HG03039 (cell line): ENCODE data around the gene RNF187.
"Not testable (repeated sequence)": the region's sequence is repeated elsewhere in the genome, so short reads cannot be mapped to it uniquely, and the experiment has no call there.

ENCODE experiments used
- ATAC-seq: cut with Tn5 transposase; IDR thresholded peaks from one replicate; pipeline ENCODE4 v1.9.1; 2021; ENCODE audit warnings: mild to moderate bottlenecking, moderate library complexity; ENCODE audit not compliant: unreplicated experiment

RNF187 gene

GRCh38 chr1:228459091-228459993 is 27.8 kb upstream of the RNF187 start:
- ATAC-seq, result no peak

DNA sequence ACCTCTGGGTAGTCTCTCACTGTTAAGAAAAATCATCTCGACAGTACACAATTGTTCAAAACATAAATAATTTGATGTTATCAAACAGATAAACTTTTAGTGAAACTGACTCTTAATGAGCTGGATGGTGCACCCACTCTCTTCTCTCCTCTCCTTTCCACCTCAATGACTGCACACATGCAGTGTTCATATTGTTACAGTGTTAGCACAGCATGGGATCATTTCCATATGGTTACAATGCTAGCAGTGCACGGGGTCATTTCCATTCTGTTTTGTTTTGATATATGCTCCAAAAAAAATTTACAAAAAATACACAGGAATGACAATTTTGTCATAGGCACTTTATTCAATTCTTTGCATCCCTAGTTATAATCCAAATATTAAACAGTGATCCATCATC is 26.4 kb upstream of the RNF187 start:
- ATAC-seq, result no peak

GRCh38 chr1:228462560-228462959 is 24.6 kb upstream of the RNF187 start:
- no peak for ATAC-seq

DNA sequence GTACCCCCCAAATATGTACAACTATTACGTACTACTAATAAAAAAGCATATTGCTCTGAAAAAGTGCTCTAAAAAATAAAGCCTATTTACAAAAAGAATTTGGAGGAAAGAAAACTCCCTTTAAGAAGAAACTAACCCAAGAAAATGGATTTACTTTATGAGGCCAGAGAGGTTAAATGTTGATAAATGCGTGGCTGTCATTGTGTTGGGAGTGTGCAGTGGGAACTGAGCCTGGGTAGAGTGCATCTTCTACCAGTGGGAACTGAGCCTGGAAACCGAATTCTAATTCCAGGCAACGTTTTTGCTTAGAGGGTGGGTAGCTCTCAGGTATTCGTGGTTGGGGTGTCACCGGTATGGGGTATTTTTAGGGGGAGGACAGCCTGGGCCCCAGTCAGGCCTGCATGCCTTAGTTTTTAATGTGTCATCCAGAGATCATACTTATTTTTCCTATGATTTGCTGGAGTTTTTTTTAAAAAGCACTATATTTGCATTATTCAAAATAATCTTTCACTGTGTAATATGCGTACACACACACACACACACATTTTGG is 24.1 kb upstream of the RNF187 start:
- ATAC-seq, result no peak

- ATAC-seq, result peak; percentile 44
These were observed 23.4 kb upstream of the RNF187 start for GRCh38 chr1:228463559-228464455.

- ATAC-seq, result peak; percentile 86
These were observed 22.6 kb upstream of the RNF187 start for GRCh38 chr1:228464487-228464983.

DNA sequence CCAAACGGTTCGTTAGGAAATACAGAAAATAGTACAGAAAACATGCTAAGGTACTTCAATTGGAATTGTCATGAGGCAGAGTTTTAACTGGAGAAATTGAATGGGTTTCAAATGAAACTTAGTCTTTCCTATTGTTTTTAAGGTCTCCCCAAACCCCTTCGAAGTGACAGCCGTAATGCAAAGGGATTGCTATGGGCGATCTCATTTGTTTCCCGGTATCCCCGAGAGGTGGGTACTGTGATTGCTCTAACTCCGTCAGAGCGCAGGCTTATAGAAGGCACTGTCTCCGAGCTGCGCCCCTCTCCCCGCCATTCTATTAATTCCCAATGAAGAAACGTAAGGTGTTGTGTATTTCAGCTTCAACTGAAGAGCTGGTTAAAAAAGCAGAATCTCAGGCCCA is 22.0 kb upstream of the RNF187 start:
- ATAC-seq, result no peak

DNA sequence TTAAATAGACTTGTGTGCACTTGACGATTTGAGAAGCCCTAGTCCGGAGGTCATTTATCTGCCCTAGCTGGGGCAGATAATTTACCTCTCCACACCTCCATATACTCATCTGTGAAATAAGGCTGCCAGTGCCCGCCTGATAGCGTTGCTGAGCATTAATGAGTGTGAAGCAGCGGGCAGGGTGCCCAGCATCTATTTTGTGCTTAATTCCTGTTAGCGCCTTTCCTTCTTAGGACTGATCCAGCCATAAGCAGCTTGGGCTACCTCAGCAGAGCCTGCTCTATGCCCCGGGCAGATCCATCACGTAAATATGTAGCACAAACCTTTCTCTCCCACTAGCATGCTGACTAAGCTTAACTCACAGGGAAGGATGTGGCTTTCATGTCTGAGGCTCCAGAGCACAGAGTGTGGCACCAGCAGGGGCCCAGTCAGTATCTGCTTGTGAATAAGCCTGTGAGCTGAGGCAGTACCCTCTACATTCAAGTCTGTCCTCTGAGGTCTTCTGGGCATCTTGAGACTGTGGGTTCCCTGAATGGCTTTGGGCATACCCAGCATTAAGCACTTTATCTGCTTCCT is 21.5 kb upstream of the RNF187 start:
- no peak for ATAC-seq

DNA sequence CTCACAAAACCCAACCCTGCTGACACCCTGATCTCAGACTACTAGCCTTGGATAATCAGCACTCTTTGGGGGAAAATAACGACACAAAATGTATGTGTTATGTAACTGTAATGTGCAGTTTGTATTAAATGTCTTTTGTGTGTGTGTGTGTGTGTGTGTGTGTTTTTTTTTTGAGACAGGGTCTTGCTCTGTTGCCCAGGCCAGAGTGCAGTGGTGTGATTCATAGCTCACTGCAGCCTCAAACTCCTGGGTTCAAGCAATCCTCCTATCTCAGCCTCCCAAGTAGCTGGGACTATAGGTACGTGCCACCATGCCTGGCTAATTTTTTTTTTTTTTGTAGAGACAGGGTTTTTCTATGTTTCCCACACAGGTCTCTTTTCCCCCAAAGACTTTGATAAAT is 19.0 kb upstream of the RNF187 start:
- not testable (repeated sequence) for ATAC-seq

- no peak for ATAC-seq
These were observed 17.6 kb upstream of the RNF187 start for GRCh38 chr1:228469413-228470162.

- ATAC-seq, result no peak
These were observed 15.9 kb upstream of the RNF187 start for GRCh38 chr1:228471154-228471761.

DNA sequence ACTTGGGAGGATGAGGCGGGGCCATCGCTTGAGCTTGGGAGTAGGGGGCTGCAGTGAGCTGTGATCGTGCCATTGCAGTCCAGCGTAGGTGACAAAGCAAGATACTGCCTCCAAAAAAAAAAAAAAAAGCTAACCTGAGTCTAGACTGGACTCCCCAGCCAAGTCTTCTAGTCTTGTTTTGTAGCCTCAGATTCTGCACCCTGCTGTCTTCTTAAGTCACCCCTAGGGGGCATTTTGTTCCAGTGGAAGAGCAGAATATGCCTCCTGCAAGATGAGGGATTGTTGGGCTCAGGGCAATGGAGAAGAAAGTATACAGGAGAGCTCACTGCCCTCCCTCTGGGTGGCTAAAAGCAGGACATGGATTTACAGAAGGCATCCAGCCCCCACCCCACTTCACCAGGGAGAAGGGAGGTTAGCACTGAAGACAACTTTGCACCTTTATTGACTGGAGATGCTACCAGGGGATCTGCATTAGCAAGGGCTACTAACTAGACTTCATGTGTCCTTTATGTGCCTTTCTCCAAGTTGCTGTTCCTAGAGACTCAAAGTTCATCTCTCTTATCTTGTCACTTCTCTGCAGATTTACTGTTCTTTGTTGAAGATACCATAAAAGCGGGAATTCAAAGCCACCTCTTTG is 15.3 kb upstream of the RNF187 start:
- no peak for ATAC-seq

- ATAC-seq, result no peak
These were observed 14.5 kb upstream of the RNF187 start for GRCh38 chr1:228472655-228473054.

GRCh38 chr1:228474507-228474906 is 12.7 kb upstream of the RNF187 start:
- ATAC-seq, result no peak

DNA sequence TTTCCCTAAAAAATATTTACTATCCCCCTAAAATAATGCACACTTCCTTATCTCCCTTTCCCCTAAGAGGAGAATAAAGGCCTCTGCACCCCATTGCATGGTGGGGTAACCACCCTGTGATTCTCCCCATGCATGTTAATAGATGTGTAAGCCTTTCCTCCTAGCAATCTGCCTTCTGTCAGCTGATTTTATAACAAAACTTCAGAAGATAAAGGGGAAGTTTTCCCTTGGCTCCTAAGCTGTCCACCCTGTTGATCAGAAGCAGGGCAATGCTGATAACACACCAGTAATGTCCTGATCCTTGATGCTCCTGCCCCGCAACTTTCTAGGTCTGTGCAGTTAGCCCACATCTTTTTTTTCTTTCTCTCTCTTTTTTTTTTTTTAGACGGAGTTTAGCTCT is 11.4 kb upstream of the RNF187 start:
- ATAC-seq, result no peak

- ATAC-seq, result no peak
These were observed 9.9 kb upstream of the RNF187 start for GRCh38 chr1:228477263-228477662.

DNA sequence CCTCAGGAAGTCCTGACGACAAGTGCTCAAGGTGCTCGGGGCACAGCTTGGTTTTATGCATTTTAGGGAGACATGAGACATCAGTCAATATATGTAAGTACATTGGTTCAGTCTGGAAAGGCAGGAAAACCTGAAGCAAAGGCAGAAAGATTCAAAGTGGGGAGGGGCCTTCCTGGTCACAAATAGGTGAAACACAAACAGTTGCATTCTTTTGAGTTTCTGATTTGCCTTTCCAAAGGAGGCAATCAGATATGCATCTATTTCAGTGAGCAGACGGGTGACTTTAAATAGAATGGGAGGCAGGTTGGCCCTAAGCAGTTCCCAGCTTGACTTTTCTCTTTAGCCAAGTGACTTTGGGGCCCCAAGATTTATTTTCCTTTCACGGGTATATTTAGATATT is 8.9 kb upstream of the RNF187 start:
- ATAC-seq, result no peak

DNA sequence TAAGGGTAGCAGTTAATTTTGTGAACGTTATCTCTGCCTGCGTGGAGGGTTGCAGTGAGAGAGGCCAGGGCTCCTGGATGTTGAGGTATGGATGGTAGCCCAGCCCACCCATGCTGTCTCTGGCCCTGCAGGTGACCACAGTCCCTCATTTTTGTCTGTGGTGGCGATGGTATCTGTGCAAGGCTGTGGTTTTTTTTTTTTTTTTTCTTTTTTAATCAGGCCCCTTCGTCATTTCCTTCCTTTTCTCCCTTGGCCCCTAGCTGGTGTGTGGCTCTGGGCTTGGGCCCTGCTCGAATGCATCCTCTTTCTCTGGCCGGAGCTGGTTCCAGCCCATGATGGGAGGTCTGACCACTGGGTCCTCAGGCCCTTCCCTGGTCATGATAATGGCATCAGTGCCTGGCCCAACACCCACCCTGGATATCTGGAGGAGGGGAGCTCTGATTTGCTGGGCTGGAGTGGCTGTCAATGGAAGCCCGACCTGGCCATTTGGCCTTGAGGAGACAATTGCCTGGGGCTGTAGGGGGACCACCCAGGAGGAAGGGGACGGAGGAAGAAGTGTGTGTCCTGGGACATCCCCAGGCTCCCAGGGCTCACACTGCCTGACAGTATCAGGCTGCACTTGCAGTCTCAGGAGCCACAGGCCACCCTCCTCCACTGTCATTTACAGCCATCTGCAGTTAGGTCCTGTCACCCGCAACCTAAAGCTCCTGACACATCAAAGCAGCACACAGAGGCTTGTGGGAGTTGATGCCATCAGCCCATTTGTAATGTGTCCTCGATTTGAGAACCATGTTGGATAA is 8.1 kb upstream of the RNF187 start:
- no peak for ATAC-seq

GRCh38 chr1:228483789-228484188 is 3.4 kb upstream of the RNF187 start:
- ATAC-seq, result no peak
